H1 (cell line): Measurements from ENCODE around the gene C20orf141.

Experiments used
- ASH2L ChIP-seq: fragments of 200-600, 300-600 bp; sonication (generic); IDR thresholded peaks from one replicate; pipeline ENCODE4 v1.7.1; 2017; ENCODE audit warnings: low read length
- TF ChIP-seq, protein P1 (sequence below), 3 experiments: IDR thresholded peaks; 1 replicate in 2 of 3; 2 replicates in 1 of 3; pipeline versions ENCODE4 v1.5.1 to v1.6.1; 2011; ENCODE audit warnings: low read length in 3 of 3, mild to moderate bottlenecking in 3 of 3, inconsistent platforms in 2 of 3, low read depth in 1 of 3, moderate library complexity in 1 of 3; ENCODE audit not compliant: insufficient read depth in 1 of 3; ENCODE audit errors: control extremely low read depth in 1 of 3

DNA sequence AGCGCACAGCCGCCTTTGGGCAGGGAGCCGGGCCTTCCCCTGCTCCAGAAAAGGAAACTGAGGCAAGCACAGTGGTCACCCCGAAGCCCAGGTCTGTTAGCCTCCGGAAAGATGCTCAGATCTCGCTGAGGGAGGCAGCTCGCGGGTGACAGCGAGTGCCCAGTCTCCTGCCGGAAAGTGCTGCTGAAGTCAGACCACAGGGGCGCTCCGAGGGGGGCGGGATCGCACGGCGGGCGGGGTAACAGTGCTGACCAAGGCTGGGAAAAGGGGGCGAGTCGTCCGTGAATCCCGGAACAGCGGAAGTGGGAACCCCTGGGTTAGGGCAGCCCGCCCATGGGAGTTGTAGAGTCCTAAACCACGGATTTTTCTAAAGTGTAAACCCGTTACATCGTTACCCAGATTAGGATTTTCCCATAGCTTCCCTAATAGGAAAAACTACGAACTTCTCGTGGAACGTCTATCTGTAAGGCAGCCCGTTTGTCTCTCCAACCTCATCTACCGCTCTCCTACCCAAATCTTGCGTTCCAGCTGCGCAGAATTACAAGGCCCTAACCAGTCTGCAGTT is 26.3 kb downstream of the C20orf141 start:
- TF ChIP-seq, protein P1, sequence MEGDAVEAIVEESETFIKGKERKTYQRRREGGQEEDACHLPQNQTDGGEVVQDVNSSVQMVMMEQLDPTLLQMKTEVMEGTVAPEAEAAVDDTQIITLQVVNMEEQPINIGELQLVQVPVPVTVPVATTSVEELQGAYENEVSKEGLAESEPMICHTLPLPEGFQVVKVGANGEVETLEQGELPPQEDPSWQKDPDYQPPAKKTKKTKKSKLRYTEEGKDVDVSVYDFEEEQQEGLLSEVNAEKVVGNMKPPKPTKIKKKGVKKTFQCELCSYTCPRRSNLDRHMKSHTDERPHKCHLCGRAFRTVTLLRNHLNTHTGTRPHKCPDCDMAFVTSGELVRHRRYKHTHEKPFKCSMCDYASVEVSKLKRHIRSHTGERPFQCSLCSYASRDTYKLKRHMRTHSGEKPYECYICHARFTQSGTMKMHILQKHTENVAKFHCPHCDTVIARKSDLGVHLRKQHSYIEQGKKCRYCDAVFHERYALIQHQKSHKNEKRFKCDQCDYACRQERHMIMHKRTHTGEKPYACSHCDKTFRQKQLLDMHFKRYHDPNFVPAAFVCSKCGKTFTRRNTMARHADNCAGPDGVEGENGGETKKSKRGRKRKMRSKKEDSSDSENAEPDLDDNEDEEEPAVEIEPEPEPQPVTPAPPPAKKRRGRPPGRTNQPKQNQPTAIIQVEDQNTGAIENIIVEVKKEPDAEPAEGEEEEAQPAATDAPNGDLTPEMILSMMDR (IDR thresholded peaks at IDR 0.05; ENCODE audit: control extremely low read depth in 1 of 3, insufficient read depth in 1 of 3, low read depth in 1 of 3, low read length in 3 of 3) = no peak
- peak; percentile 3 for TF ChIP-seq ASH2L
